Germinal center (tissue), 1 donor: Measurements from ENCODE around the gene UNCX.

ENCODE experiments used
- DNase-seq: peaks from one replicate; pipeline ENCODE4 v3.0.0; 2012; ENCODE audit warnings: mixed read lengths, low spot score

The UNCX gene

GRCh38 chr7:1218541-1219165, 14.0 kb upstream of the UNCX start:
- DNase-seq = no peak

DNA sequence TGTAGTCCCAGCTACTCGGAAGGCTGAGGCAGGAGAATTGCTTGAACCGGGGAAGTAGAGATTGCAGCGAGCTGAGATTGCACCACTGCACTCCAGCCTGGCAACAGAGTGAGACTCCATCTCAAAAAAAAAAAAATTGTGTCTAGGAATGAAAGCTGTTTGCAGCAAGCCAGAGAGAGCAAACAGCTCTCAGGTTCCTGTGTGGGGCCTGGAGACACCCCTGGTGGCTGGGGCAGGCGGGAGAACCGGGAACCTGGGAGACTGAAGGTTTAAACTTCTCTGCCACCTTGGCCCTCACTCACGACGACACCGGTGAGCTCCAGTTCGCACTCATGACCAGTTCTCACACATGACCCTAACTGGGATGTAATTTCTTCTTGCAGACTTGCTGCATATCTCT, 13.2 kb upstream of the UNCX start:
- no peak for DNase-seq

DNA sequence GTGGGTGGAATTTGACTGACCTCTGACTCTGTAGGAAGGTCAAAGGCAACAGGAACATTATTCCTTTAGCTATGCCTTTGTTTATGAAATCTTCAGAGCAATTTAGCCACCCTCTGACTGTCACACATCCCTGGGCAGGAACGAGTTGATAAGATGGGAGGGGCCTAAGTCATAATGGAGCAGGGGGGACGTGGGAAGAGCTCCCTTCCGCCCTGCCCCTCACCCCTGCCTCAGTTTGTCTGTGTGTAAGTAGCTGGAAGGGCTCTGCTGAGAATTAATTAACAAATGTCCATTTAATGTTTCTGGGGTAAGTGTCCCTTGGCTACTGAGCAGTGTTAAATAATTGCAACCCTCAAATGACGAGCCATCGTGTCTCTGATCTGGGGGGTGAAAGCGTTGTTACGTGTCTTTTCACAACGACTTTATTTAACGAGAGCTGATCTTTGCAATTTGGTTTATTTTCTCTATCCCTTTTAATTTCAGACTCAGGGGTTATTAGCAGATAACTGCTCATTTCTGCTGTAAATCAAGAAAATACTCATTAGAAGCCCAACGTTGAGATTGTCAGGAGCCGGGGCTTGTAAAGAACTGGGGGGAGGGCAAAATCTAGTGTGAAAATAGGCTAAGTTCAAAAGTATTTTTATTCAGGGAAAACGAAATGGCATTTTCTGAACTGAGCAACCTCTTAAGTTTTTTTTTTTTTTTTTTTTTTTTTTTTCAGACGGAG, 12.5 kb upstream of the UNCX start:
- no peak for DNase-seq

DNA sequence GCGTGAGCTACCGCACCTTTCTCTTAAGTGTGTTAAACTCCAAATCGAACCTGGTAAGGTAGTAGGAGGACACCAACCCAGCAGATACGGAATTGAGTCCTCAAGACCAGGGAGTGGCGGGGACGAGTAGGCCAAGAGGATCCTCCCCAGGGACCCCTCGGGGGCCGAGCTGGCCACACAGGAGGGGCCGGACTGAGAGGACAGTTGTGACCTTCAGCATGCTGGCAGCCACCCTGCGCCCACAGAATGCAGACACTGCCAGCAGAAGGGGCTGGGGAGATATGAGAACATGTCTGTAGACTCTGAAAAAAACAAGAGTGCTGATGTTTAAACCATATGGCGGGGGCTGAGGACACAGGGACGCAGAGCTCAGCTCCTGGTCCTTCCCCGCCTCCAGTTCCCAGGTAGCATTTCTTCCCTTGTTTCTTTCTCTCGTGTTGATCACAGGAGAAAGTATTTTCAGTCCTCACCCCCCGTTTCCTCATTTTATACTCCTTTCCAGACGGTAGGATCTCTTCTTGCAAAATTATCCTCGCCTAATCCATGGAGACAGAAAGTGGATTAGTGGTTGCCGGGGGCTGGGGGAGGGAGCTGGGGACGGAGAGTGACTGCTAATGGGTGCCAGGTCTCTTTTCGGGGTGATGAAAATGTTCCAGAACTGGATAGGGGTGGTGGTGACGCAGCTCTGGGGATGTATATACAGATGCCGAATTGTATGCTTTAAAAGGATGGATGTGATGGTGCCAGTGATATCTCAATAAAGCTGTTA, 11.5 kb upstream of the UNCX start:
- DNase-seq = no peak

GRCh38 chr7:1223196-1223981, 9.3 kb upstream of the UNCX start:
- no peak for DNase-seq

GRCh38 chr7:1224086-1224716, 8.5 kb upstream of the UNCX start:
- no peak for DNase-seq

GRCh38 chr7:1225030-1225429, 7.6 kb upstream of the UNCX start:
- DNase-seq = no peak

GRCh38 chr7:1225441-1226185, 7.1 kb upstream of the UNCX start:
- DNase-seq = peak; percentile 56

GRCh38 chr7:1226186-1226901, 6.3 kb upstream of the UNCX start:
- no peak for DNase-seq

GRCh38 chr7:1227071-1227804, 5.4 kb upstream of the UNCX start:
- no peak for DNase-seq

DNA sequence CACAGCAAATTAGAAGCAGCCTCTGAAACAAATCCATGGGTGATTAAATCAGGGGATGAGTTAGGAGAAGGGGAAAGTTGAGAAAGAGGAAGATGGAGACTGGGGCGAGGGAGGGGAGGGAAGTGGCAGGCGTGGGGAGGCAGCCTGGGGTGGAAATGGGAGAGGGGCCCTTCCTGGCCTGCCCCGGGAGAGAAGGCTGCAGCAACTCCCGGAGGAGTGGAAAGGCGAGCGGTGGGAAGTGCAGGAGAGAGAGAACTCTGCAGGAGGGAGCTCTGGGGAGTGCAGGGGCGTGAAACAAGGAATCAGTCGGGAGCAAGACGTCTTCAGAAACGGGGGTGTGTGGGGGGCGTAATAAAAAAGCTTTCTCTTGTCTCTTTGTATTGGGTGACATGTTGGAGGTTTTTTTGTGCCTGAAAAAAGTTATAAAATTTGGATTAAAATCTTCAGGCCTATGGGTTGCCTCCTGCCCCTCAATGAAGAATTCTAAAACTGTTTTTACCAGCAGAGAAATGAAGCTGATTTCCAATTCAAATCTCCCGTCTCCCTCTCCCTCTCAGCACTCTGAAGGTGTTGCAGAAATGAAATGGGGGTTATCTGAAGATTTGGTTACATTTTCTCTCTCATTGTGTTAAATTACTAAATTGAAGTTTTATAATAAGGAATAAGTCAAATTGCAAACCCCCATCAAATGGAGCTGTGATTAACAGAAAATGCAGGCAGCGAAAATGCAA, 4.7 kb upstream of the UNCX start:
- no peak for DNase-seq

- DNase-seq = no peak
Measured at GRCh38 chr7:1228545-1229201, 4.0 kb upstream of the UNCX start.

- DNase-seq = no peak
Measured at GRCh38 chr7:1229202-1229947, 3.3 kb upstream of the UNCX start.

- no peak for DNase-seq
Measured at GRCh38 chr7:1229956-1230355, 2.7 kb upstream of the UNCX start.

DNA sequence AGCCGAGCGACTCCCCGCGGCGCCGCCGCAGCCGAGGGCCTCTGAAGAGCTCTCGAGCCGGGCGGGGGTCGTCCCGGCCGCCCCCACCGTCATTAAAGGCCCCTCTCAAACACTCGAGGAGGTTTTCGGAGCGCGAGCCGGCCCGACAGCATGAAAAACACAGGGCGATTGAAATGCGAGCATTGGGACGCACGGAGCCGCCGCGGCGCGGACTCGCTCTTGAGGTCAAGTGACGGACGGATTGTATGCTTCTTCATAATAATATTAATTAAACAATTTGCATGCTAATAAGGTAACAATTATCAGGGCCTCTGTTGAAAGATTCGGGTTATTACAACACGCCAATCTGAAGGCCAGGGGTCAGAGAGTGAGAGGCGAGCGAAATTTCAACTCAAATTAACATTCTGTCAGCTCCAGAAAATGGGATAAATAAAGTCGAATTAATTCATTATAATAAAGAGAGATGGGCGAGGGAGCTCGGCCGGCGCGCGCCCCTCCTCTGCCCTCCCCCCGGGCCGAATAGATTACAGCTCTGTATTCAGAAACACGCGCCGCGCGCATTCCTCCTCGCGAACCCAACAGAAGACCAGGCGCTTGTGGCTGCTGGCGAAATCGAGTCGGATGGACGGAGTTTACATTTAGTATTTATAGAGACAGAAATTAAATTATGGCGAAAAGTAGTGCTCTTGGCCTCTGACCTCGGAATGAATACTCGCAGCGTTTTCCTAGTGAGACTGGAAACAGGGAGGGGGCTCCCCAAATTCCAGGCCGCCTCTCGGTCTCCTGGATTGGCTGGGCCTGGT, 2.1 kb upstream of the UNCX start:
- no peak for DNase-seq

DNA sequence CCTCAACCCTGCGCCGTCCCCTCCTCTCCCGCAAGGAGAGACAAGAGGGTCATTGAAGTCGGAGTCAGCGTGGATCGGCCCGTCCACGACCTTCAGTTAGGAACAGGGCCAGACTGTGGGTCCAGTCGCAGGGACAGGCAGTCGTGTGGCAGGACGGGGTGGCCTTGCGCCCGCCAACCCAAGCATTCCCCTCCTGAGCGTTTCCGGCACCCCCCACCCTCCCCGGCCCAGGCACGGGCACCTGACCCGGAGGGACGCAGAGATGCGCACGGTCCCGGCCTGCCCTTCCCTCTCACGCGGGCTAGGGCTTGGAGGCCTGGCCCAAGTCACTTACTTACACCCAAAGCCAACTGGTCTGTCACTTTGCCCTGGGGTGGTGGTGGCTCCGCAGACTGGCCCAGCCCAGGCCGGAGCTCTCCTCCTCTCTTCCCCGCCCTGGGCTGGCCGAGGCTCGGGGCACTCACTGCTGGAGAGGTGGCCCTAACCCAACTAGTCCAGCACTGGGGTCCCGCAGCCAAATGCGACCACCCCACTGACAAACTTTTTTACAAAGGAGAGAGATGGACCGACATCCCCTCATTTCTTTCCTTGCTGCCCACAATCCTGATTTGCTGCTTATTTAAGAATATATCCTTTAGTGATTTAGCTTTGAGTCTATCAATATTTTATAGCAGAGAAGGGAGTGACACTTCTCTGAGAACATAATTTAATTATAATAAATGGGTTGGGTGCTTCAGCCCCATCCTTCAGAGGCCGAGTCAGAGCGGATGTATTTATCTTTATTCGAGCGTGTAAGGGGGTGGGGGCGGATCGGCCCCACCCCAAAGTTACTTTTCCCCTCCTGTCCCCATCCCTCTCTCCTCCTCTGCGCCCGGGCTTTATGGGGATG, 1.2 kb upstream of the UNCX start:
- DNase-seq = no peak
